H9 (cell line): ENCODE data around the gene IPO13. TPM values are rescaled to one million over a fixed set of nuclear protein-coding genes. Genes with fewer than 3 reads are reported as not detected.

Experiments used
- DNase-seq: peaks from one replicate; pipeline ENCODE4 v3.0.0-alpha.2; 2017
- H2AFZ ChIP-seq: one replicate; pipeline ENCODE4 v1.6.1; 2013; ENCODE audit warnings: mild to moderate bottlenecking, low read length, control low read depth, moderate library complexity
- H2AK5ac ChIP-seq: 2 replicates; pipeline ENCODE4 v1.6.1; 2013; ENCODE audit warnings: low read length, control low read depth, mixed read lengths; ENCODE audit not compliant: insufficient read length
- H2BK120ac ChIP-seq: one replicate; pipeline ENCODE4 v1.6.1; 2013; ENCODE audit warnings: low read depth, mild to moderate bottlenecking, low read length, control low read depth, inconsistent platforms; ENCODE audit not compliant: poor library complexity, severe bottlenecking
- H2BK12ac ChIP-seq: 2 replicates; pipeline ENCODE4 v1.6.1; 2013; ENCODE audit warnings: low read length, control low read depth, mixed read lengths, low read depth; ENCODE audit not compliant: insufficient read length
- H2BK15ac ChIP-seq: 2 replicates; pipeline ENCODE4 v1.6.1; 2013; ENCODE audit warnings: low read depth, low read length, control low read depth
- H2BK20ac ChIP-seq: one replicate; pipeline ENCODE4 v1.6.1; 2013; ENCODE audit warnings: low read depth, mild to moderate bottlenecking, low read length, control low read depth, inconsistent platforms; ENCODE audit not compliant: poor library complexity, severe bottlenecking
- H2BK5ac ChIP-seq: 2 replicates; pipeline ENCODE4 v1.6.1; 2013; ENCODE audit warnings: low read length, control low read depth, mixed read lengths; ENCODE audit not compliant: insufficient read length
- H3K14ac ChIP-seq: 2 replicates; pipeline ENCODE4 v1.6.1; 2013; ENCODE audit warnings: low read length, control low read depth; ENCODE audit not compliant: insufficient read depth
- H3K18ac ChIP-seq: 2 replicates; pipeline ENCODE4 v1.6.1; 2013; ENCODE audit warnings: low read depth, mild to moderate bottlenecking, mixed read lengths, low read length, control low read depth; ENCODE audit not compliant: insufficient read length
- H3K23ac ChIP-seq: 2 replicates; pipeline ENCODE4 v1.6.1; 2013; ENCODE audit warnings: low read length, control low read depth, mixed read lengths, low read depth; ENCODE audit not compliant: insufficient read length
- H3K23me2 ChIP-seq: 2 replicates; pipeline ENCODE4 v1.6.1; 2013; ENCODE audit warnings: low read depth, mild to moderate bottlenecking, mixed read lengths, low read length, control low read depth; ENCODE audit not compliant: insufficient read length, poor library complexity, severe bottlenecking
- H3K27ac ChIP-seq: 2 replicates; pipeline ENCODE4 v1.5.1; 2013; ENCODE audit warnings: low read length, control low read depth, mixed read lengths, low read depth; ENCODE audit not compliant: insufficient read length
- H3K27me3 ChIP-seq: 2 replicates; pipeline ENCODE4 v1.6.1; 2013; ENCODE audit warnings: low read length, control low read depth, inconsistent platforms; ENCODE audit not compliant: insufficient read depth
- H3K4ac ChIP-seq: 2 replicates; pipeline ENCODE4 v1.6.1; 2013; ENCODE audit warnings: low read depth, mild to moderate bottlenecking, control low read depth, inconsistent platforms, low read length, moderate library complexity
- H3K4me1 ChIP-seq: 2 replicates; pipeline ENCODE4 v1.6.1; 2013; ENCODE audit warnings: low read length, control low read depth, inconsistent platforms; ENCODE audit not compliant: insufficient read depth
- H3K4me2 ChIP-seq: 2 replicates; pipeline ENCODE4 v1.6.1; 2013; ENCODE audit warnings: low read length, control low read depth, mixed read lengths; ENCODE audit not compliant: insufficient read length, insufficient read depth
- H3K56ac ChIP-seq: 2 replicates; pipeline ENCODE4 v1.6.1; 2013; ENCODE audit warnings: low read depth, mild to moderate bottlenecking, mixed read lengths, low read length, control low read depth; ENCODE audit not compliant: insufficient read length
- H3K79me1 ChIP-seq: 2 replicates; pipeline ENCODE4 v1.6.1; 2013; ENCODE audit warnings: low read depth, mild to moderate bottlenecking, moderate library complexity, low read length, control low read depth, inconsistent platforms; ENCODE audit not compliant: insufficient read depth, poor library complexity, severe bottlenecking
- H3K79me2 ChIP-seq: 2 replicates; pipeline ENCODE4 v1.6.1; 2013; ENCODE audit warnings: low read length, control low read depth, inconsistent platforms; ENCODE audit not compliant: insufficient read depth
- H3K9ac ChIP-seq: 2 replicates; pipeline ENCODE4 v1.6.1; 2013; ENCODE audit warnings: low read length, control low read depth, mixed read lengths; ENCODE audit not compliant: insufficient read length; ENCODE audit errors: extremely low read depth
- H3K9me3 ChIP-seq: one replicate; pipeline ENCODE4 v1.6.1; 2013; ENCODE audit warnings: low read depth, low read length, inconsistent platforms; ENCODE audit not compliant: control insufficient read depth
- H3T11ph ChIP-seq: one replicate; pipeline ENCODE4 v1.6.1; 2013; ENCODE audit warnings: mild to moderate bottlenecking, low read length, control low read depth, inconsistent platforms
- H4K20me1 ChIP-seq: one replicate; pipeline ENCODE4 v1.6.1; 2013; ENCODE audit not compliant: control insufficient read depth, insufficient read length, insufficient read depth
- H4K5ac ChIP-seq: 2 replicates; pipeline ENCODE4 v1.6.1; 2013; ENCODE audit warnings: low read depth, mild to moderate bottlenecking, mixed read lengths, low read length, control low read depth; ENCODE audit not compliant: insufficient read length
- H4K8ac ChIP-seq: replicated peaks from 2 replicates; pipeline ENCODE4 v1.6.1; 2013; ENCODE audit warnings: low read length, control low read depth, mixed read lengths, low read depth; ENCODE audit not compliant: insufficient read length
- H4K91ac ChIP-seq: 2 replicates; pipeline ENCODE4 v1.6.1; 2013; ENCODE audit warnings: low read depth, mild to moderate bottlenecking, moderate library complexity, mixed read lengths, low read length, control low read depth; ENCODE audit not compliant: insufficient read length
- H3K27ac Mint-ChIP-seq, 3 experiments: 2 replicates in 2 of 3; 3 replicates in 1 of 3; pipeline ENCODE4 v1.8.0; 2020 to 2021; ENCODE audit warnings: mixed read lengths in 3 of 3, mild to moderate bottlenecking in 1 of 3, moderate library complexity in 1 of 3
- H3K27me3 Mint-ChIP-seq: 2 replicates; pipeline ENCODE4 v1.8.0; 2021; ENCODE audit warnings: low read depth, mild to moderate bottlenecking, moderate library complexity, mixed read lengths
- H3K36me3 Mint-ChIP-seq, 3 experiments: 2 replicates in 2 of 3; 3 replicates in 1 of 3; pipeline ENCODE4 v1.8.0; 2020 to 2021; ENCODE audit warnings: low read depth in 3 of 3, mixed read lengths in 3 of 3; ENCODE audit not compliant: insufficient read depth in 1 of 3
- H3K4me1 Mint-ChIP-seq, 2 experiments: 2 replicates each; pipeline ENCODE4 v1.8.0; 2020; ENCODE audit warnings: mixed read lengths in 2 of 2
- H3K4me3 Mint-ChIP-seq, 2 experiments: 2 replicates in 1 of 2; 3 replicates in 1 of 2; pipeline ENCODE4 v1.8.0; 2020 to 2021; ENCODE audit warnings: mild to moderate bottlenecking in 2 of 2, mixed read lengths in 2 of 2, moderate library complexity in 1 of 2
- H3K9me3 Mint-ChIP-seq, 2 experiments: 2 replicates in 1 of 2; 3 replicates in 1 of 2; pipeline ENCODE4 v1.8.0; 2020; ENCODE audit warnings: mild to moderate bottlenecking in 2 of 2, mixed read lengths in 2 of 2, moderate library complexity in 1 of 2
- WGBS: extraction: QIAGEN DNeasy Blood & Tissue Kit; methylation state at CpG from one replicate; pipeline ENCODE4 v1.1.7; 2013; ENCODE audit warnings: missing lambda C conversion rate, low lambda C conversion rate, mixed read lengths; ENCODE audit not compliant: insufficient read length; ENCODE audit errors: extremely low coverage; 5-methylcytosine and 5-hydroxymethylcytosine counted together
- total RNA-seq: library from RNA; stranded (reverse); gene quantifications from 2 replicates; pipeline ENCODE4 v1.2.1, GENCODE V29; 2021
- TF ChIP-seq, protein P1 (sequence below): fragments of 200-600 bp; sonication (generic); conservative IDR thresholded peaks from 3 replicates; pipeline ENCODE4 v1.8.0; 2021; ENCODE audit warnings: antibody characterized with exemption, mild to moderate bottlenecking

IPO13 gene
- total RNA-seq, 1 experiment from 2014 or later = 24.5 TPM

GRCh38 chr1:43961692-43962091 lies 14.9 kb downstream of the IPO13 start:
- Histone ChIP-seq H3K79me2 (no peaks in the 10 kb centered on the region), H2BK5ac (no peak overlapping the region), H3K27me3 (no peaks in the 10 kb centered on the region), H3K56ac (no peak overlapping the region), H4K8ac (no peak overlapping the region), H3K9me3 (no peaks in the 10 kb centered on the region), H4K5ac (no peak overlapping the region), H2BK12ac (no peak overlapping the region), H4K91ac (no peak overlapping the region), H2BK20ac (no peak overlapping the region), H3K79me1 (no peaks in the 10 kb centered on the region), H3T11ph (no peak overlapping the region), H2AK5ac (no peak overlapping the region), H4K20me1 (no peaks in the 10 kb centered on the region), H3K18ac (no peak overlapping the region), H3K9ac (no peak overlapping the region), H3K23ac (no peak overlapping the region), H2AFZ (no peak overlapping the region), H3K27ac (no peak overlapping the region), H3K4me1 (no peaks in the 10 kb centered on the region), H3K4me2 (no peak overlapping the region), H2BK15ac (no peak overlapping the region), H3K4ac (no peak overlapping the region), H3K23me2 (no peaks in the 10 kb centered on the region), H2BK120ac (no peak overlapping the region), H3K14ac (no peak overlapping the region)
- Mint-ChIP-seq H3K27me3 (no peaks in the 10 kb centered on the region), H3K4me3 (no peak overlapping the region), H3K36me3 (peaks cover 1 to 22% (median 16%) of the 10 kb centered on the region in 3 experiments; a peak in 5 of 7 replicates), H3K4me1 (no peaks in the 10 kb centered on the region), H3K27ac (no peak overlapping the region; a peak in 1 of 7 replicates), H3K9me3 (no peaks in the 10 kb centered on the region)
- DNase-seq = no peak
- TF ChIP-seq, protein P1, sequence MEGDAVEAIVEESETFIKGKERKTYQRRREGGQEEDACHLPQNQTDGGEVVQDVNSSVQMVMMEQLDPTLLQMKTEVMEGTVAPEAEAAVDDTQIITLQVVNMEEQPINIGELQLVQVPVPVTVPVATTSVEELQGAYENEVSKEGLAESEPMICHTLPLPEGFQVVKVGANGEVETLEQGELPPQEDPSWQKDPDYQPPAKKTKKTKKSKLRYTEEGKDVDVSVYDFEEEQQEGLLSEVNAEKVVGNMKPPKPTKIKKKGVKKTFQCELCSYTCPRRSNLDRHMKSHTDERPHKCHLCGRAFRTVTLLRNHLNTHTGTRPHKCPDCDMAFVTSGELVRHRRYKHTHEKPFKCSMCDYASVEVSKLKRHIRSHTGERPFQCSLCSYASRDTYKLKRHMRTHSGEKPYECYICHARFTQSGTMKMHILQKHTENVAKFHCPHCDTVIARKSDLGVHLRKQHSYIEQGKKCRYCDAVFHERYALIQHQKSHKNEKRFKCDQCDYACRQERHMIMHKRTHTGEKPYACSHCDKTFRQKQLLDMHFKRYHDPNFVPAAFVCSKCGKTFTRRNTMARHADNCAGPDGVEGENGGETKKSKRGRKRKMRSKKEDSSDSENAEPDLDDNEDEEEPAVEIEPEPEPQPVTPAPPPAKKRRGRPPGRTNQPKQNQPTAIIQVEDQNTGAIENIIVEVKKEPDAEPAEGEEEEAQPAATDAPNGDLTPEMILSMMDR = no peak
- WGBS = no CpG with 5 or more reads among the region's 3 CpGs
